GM10266 (cell line): ENCODE results near the gene ALOX5AP.

Experiments used
- DNase-seq: peaks from one replicate; pipeline ENCODE4 v3.0.0; 2012; ENCODE audit errors: extremely low spot score
- CTCF ChIP-seq: IDR thresholded peaks from 2 replicates; pipeline ENCODE4 v1.5.1; 2012; ENCODE audit warnings: mild to moderate bottlenecking, low read depth; ENCODE audit not compliant: control insufficient read depth, insufficient read depth; ENCODE audit errors: missing control alignments

ALOX5AP gene

DNA sequence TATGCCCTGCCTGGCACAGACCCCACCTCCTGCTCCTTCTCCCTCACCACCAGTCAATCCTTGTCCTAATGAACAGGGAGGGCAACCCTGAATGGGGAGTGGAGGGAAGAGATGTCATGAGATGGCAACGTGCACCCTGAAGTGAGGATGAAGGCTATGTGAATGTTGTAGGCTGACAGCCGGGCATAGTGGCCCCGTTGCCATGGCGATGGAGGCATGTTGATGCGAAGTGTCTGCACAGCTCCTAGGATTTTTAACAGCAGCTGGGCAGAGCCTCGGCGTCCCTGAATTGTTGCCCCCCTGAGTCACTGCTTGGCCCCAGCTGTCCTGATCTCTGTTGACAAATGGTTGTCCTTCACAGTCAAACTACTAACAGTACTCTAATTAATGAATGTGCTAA, 4.8 kb upstream of the ALOX5AP start:
- no peak for TF ChIP-seq CTCF
- no peak for DNase-seq

DNA sequence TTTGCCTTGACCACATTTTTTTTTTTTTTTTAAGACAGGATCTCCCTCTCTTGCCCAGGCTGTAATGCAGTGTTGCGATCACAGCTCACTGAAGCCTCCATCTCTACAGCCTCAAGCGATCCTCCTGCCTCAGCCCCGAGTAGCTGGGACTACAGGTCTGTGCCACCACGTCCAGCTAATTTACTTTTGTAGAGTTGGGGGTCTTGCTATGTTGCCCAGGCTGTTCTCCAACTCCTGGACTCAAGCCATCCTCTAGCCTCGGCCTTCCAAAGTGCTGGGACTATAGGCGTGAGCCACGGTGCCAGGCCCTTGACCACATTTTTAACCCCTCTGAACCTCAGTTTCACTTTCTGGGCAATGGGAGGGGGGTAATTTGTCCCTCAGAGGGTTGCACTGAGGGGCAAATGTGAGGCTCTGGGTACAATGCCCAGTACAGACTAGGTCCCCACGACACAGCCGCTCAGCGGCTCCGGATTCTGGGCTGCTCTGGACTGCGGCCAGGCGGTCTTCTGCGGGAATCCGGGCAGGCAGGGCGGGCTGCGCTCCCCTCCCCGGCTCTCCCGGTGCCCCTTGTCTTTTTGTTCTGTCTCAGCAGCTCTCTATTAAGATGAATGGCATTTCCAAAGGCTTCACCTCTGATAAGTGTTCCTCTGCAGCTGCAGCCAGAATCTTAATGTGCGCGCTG, 3.8 kb upstream of the ALOX5AP start:
- TF ChIP-seq CTCF: no peak

GRCh38 chr13:30732046-30732390, 3.3 kb upstream of the ALOX5AP start:
- no peak for TF ChIP-seq CTCF
- no peak for DNase-seq

More for the DNA sequence above, 3.8 kb upstream of the ALOX5AP start:
- DNase-seq: no peak

DNA sequence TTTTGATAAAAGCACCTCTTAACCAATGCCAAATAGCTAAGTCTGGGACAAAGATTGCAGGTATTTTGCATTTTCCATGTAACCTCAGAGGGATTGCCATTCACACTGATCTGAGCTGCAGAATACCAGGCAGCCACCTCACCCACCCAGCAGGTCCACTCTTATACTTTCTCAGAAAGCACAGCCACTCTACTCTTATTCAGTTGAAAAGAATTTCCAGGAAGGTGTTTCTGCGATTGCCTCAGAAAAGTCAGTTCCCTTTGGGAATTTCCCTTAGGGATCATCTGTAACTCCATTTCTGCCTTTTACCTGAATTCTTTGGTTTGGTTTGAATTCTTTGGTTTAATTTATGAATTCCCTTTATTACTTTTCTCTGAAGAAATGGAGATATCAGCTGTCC, 904 bp upstream of the ALOX5AP start:
- DNase-seq: no peak
- TF ChIP-seq CTCF: no peak

DNA sequence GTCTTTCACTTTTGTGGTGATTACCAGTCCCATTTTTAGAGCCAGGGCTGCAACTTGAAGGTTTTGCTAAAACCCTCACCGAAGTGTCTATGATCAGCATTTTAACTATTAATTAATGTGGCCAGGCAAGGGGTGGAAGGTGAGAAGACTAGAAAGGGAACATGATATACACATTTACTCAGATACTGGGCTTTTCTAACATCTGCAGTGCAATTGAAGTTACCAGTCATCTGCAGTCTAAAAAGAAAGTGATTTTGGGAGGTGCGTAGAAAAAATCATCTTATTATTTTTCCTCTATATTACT, 481 bp downstream of the ALOX5AP start:
- TF ChIP-seq CTCF: no peak
- DNase-seq: no peak

GRCh38 chr13:30736461-30737320, 1.3 kb downstream of the ALOX5AP start:
- no peak for TF ChIP-seq CTCF
- no peak for DNase-seq

- no peak for DNase-seq
- no peak for TF ChIP-seq CTCF
Observed at GRCh38 chr13:30737511-30738337, 2.4 kb downstream of the ALOX5AP start.
